Femur (tissue), 1 donor: Measurements from ENCODE around the gene NEK3.
A peak's percentile ranks its signal among the peaks of the same experiment; 100 is the strongest.
"Not testable (repeated sequence)": the region's sequence is repeated elsewhere in the genome, so short reads cannot be mapped to it uniquely, and the experiment has no call there.

Experiments used
- DNase-seq: peaks from one replicate; pipeline ENCODE4 v3.0.0-alpha.2; 2017

The NEK3 gene

DNA sequence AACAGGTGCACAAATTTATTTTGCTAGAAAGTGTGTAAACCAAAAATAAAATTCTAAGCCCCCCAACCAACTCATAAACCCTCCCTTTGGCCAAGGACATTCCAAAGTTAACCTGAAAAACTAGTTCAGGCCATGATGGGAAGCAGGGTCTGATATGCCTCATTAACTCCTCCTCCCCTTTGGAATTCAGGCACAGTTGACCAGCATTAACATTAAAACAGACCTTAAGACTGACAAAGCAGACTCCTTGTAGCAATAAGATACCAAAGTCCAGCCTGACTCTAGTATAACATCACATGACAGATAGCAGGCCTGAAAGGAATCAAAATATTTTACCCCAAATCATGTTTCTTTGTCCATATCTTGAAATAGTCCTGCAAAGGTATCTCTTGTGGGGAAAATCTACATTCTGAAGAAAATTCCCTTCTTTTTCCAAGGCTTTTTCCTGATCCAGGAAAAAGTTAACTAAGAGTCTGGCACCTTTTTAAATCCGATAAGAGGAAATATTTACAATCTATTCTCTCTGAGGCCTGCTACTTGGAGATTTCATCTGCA, 50.2 kb downstream of the NEK3 start:
- no peak for DNase-seq

DNA sequence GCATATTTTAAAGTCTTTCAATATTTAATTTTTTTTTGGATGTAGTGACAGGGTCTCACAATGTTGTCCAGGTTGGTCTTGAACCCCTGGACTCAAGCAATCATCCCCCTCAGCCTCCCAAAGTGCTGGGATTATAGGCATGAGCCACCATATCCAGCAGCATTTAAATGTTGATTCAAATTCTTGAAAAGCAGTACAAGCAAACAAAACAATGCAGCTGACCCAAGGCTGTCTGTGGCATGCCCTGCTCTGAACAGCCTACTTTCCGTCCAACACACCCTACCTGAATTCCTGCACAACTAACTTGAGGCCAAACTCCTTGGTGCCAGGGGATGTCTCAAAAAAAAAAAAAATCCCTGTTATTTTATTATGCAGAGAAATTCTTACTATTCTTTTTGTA, 53.6 kb downstream of the NEK3 start:
- no peak for DNase-seq

DNA sequence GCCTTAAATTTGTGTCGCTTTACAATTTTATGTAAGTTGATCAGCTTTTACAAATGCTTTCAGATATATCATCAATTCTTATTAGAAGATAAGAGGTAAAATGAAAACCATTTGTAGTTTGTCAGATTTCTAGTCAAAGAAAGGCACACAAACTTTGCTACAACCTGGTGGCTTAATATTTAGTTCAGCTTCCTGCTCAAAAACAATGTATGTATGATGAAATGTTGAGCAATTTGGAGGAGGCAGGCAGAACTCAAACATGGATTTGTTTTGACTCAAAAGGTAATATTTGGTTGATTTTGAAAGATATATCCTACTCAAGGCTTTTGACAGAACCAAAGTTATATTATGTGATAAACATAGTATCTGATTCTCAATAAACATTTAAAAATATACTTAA, 54.8 kb downstream of the NEK3 start:
- DNase-seq: no peak

DNA sequence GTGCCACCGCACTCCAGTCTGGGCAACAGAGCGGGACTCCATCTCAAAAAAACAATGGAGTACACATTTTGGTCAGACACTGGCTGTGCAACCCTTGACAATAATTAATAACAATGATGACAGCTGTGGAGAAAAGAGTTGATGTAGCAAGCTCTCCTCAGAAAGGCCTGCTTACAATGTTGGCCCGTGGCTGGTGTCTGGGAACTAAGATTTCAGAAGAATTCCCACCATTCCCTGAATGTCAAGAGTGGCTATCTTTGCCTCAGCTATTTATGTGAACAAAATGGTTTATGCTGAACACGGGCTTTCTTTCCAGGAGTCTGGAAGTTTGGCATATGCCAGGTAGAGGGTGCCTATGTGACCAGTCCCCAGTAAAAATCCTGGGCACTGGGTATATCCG, 56.0 kb downstream of the NEK3 start:
- DNase-seq: no peak

DNA sequence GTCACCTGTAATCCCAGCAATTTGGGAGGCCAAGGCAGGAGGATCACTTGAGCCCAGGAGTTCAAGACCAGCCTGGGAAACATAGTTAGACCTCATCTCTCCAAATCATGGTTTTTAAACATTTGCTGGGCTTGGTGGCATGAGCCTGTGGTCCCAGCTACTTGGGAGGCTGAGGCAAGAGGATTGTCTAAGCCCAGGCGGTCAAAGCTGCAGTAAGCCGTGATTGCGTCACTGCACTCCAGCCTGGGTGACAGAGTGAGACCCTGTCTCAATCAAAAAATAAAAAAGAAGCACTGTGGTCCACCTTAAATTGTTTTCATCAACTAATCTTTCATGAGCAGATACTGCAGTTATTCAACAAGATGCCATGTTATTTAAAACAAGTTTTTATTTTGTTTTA, 57.0 kb downstream of the NEK3 start:
- DNase-seq: not testable (repeated sequence)

DNA sequence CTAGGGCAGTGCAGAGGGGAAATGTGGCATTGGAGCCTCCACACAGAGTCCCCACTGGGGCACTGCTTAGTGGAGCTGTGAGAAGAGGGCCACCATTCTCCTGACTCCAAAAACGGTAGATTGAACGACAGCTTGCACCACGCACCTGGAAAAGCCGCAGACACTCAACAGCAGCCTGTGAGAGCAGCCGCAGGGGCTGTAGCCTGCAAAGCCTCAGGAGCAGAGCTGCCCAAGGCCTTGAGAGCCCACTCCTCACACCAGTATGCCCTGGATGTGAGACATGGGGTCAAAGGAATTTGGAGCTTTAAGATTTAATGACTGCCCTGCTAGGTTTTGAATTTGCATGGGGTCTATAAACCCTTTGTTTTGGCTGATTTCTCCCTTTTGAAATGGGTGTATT, 62.2 kb downstream of the NEK3 start:
- DNase-seq: no peak

DNA sequence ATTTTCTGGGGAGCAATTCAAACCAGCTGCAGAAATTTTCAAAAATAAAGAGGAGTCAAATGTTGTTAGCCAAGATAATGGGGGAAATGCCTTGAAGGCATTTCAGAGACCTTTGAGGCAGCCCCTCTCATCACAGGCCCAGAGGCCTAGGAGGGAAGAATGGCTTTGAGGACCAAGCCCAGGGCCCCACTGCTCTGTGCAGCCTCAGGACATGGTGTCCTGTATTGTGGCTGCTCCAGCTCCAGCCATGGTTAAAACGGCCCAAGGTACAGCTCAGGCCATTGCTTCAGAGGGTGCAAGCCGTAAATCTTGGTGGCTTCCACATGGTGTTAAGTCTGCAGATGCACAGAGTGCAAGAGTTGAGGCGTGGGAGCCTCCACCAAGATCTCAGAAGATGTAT, 62.6 kb downstream of the NEK3 start:
- DNase-seq: no peak

DNA sequence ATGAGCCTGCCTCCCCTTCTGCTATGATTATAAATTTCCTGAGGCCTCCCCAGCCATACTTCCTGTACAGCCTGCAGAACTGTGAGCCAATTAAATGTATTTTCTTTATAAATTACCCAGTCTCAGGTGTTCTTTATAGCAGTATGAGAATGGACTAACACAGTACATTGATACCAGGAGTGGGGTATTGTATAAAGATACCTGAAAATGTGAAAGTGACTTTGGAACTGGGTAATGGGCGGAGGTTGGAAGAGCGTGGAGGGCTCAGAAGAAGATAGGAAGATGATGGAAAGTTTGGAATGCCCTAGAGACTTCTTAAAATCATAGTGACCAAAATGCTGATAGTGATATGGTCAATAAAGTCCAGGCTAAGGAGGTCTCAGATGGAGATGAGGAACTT, 63.3 kb downstream of the NEK3 start:
- no peak for DNase-seq

DNA sequence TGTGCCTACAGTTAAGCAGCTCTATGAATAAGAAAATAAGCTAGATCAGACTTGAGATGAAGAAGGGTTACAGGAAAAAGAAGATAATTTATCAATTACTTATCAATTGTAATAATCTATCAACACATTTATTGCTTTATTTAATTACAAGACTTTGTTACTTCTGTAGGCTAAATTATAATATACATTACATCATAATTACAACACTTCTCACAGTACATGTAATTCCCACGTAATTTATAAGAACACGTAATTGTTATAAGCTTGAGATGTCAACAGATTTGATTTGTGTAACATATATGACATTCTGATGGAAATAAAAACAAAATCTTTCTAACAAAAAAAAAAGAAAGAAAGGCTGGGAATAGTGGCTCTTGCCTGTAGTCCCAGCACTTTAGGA, 67.3 kb downstream of the NEK3 start:
- DNase-seq: no peak

DNA sequence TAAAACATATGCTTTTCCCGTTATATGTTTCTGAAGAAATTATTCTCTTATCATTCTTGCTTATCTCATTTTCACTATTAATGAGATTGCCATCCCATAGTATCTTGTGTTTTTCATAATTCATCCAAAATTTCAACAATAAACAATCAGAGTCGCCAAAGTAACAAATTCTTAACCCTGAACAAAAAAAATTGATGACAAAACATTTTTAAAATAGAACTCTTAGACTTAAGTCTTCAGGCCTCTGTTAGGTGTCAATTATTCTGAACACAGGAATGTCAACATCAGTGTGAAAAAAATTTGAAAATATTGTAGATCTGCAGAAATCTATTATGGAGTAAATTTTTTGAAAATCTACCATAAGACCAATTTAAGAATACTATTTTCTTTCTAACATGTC, 67.9 kb downstream of the NEK3 start:
- no peak for DNase-seq

DNA sequence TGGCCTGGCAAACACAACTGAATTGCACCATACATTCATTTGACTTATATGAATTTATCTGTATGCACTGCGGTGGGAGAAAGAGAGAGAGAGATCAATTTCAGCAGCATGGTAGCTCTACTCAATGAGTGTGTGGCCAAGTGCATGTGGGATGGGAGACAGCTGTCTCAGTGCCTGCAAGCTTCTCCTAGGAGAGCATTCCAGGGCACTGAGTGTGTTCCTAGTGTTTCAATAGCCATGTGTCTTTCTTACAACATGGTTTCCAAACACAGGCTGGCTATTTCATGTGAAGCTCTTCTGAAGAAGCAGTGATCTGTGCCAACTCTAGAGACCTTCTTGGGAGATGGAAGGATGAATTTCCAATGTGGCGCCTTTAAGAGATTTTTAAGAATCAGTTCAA, 74.0 kb downstream of the NEK3 start:
- peak; percentile 26 for DNase-seq

DNA sequence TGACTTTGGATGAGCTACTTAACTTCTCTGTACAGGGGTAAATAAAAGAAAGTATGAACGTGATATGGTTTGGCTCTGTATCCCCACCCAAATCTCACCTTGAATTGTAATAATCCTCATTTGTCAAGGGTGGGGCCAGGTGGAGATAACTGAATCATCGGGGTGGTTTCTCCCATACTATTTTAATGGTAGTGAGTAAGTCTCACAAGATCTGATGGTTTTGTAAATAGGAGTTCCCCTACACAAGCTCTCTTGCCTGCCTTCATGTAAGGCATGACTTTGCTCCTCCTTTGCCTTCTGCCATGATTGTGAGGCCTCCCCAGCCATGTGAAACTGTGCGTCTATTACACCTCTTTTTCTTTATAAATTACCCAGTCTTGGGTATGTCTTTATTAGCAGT, 74.4 kb downstream of the NEK3 start:
- not testable (repeated sequence) for DNase-seq
